Bronchial epithelial cell (primary cell): ENCODE results near the gene CEACAM16. TPM values are rescaled to one million over a fixed set of nuclear protein-coding genes. Genes with fewer than 3 reads are reported as not detected.
"Not testable (repeated sequence)": the region's sequence is repeated elsewhere in the genome, so short reads cannot be mapped to it uniquely, and the experiment has no call there.

Experiments
- DNase-seq: peaks from one replicate; pipeline ENCODE4 v3.0.0-alpha.2; 2010; ENCODE audit warnings: low read depth
- FAIRE-seq: peaks from 2 replicates; lab custom pipeline; 2011; peaks lifted over from hg19 to GRCh38; lab: Jason Lieb, UNC
- H3K27me3 ChIP-seq: 2 replicates; pipeline ENCODE4 v1.5.1; 2011; ENCODE audit warnings: low read length; ENCODE audit not compliant: control insufficient read depth, insufficient read depth
- H3K36me3 ChIP-seq: 2 replicates; pipeline ENCODE4 v1.5.1; 2011; ENCODE audit warnings: low read length; ENCODE audit not compliant: control insufficient read depth, insufficient read depth
- H3K4me3 ChIP-seq: 2 replicates; pipeline ENCODE4 v1.5.1; 2011; ENCODE audit warnings: mild to moderate bottlenecking, low read depth, low read length, control low read depth
- CTCF ChIP-seq: IDR thresholded peaks from 2 replicates; pipeline ENCODE4 v1.5.1; 2011; ENCODE audit warnings: mild to moderate bottlenecking, moderate library complexity, low read length, control low read depth, inconsistent platforms; ENCODE audit not compliant: insufficient read depth, severe bottlenecking
- total RNA-seq: library from RNA; depleted of rRNA; stranded (reverse); fragments of >200 nt; gene quantifications from 2 replicates; pipeline ENCODE4 v1.2.1, GENCODE V29; 2014

The CEACAM16 gene
- total RNA-seq, 1 donor from 2014 or later: not detected

- FAIRE-seq: no peak
Measured at GRCh38 chr19:44717603-44718002, 18.7 kb downstream of the CEACAM16 start.

GRCh38 chr19:44718441-44719261 is 19.7 kb downstream of the CEACAM16 start:
- H3K4me3 ChIP-seq: no peak overlapping the region
- H3K27me3 ChIP-seq: no peaks in the 10 kb centered on the region
- FAIRE-seq (no peak), DNase-seq (no peak)
- no peak for TF ChIP-seq CTCF
- no peaks in the 10 kb centered on the region for H3K36me3 ChIP-seq

More at GRCh38 chr19:44717603-44718002, 18.7 kb downstream of the CEACAM16 start:
- H3K27me3 ChIP-seq: no peaks in the 10 kb centered on the region
- H3K4me3 ChIP-seq: no peak overlapping the region
- DNase-seq: no peak
- H3K36me3 ChIP-seq: no peaks in the 10 kb centered on the region
- TF ChIP-seq CTCF: no peak

GRCh38 chr19:44719262-44719701 is 20.3 kb downstream of the CEACAM16 start:
- Histone ChIP-seq H3K27me3 (no peaks in the 10 kb centered on the region), H3K4me3 (no peak overlapping the region), H3K36me3 (no peaks in the 10 kb centered on the region)
- TF ChIP-seq CTCF: no peak
- FAIRE-seq (no peak), DNase-seq (no peak)

GRCh38 chr19:44720396-44720795 is 21.4 kb downstream of the CEACAM16 start:
- not testable (repeated sequence) for H3K36me3 ChIP-seq, FAIRE-seq, H3K4me3 ChIP-seq

GRCh38 chr19:44720945-44721344 is 22.0 kb downstream of the CEACAM16 start:
- no peak for TF ChIP-seq CTCF
- DNase-seq: no peak
- H3K4me3 ChIP-seq: no peak overlapping the region
- H3K27me3 ChIP-seq: no peaks in the 10 kb centered on the region
- FAIRE-seq: no peak
- no peaks in the 10 kb centered on the region for H3K36me3 ChIP-seq

More at GRCh38 chr19:44720396-44720795, 21.4 kb downstream of the CEACAM16 start:
- not testable (repeated sequence) for H3K27me3 ChIP-seq, DNase-seq

GRCh38 chr19:44721369-44721768 is 22.4 kb downstream of the CEACAM16 start:
- not testable (repeated sequence) for H3K36me3 ChIP-seq, H3K4me3 ChIP-seq, FAIRE-seq, DNase-seq, H3K27me3 ChIP-seq
